ENCODE results near the gene PEAK3. TPM values are rescaled to one million over a fixed set of nuclear protein-coding genes. Genes with fewer than 3 reads are reported as not detected.

Gene PEAK3
- total RNA-seq, 1 experiment from 2014 or later: not detected

GRCh38 chr19:2270157-2270422, 11.9 kb downstream of the PEAK3 start:
- intact Hi-C loops (cut with micrococcal nuclease): loop anchor here (10.0 kb wide), 1 partner anchor 345 kb away; no protein-coding TSS in a partner anchor
- peak; percentile 47 for DNase-seq (ENCODE audit: unreplicated experiment)
- Mint-ChIP-seq H3K9me3 (ENCODE audit: unreplicated experiment) (no peaks in the 10 kb centered on the region), H3K27me3 (ENCODE audit: insufficient read depth, unreplicated experiment) (no peaks in the 10 kb centered on the region), H3K4me1 (ENCODE audit: insufficient read depth, unreplicated experiment) (peaks cover 26% of the 10 kb centered on the region), H3K36me3 (ENCODE audit: insufficient read depth, unreplicated experiment) (peaks cover 52% of the 10 kb centered on the region), H3K27ac (ENCODE audit: low read depth, unreplicated experiment) (peak overlapping the region; percentile 88), H3K4me3 (ENCODE audit: unreplicated experiment) (peak overlapping the region; percentile 91)
- no peak for TF ChIP-seq CTCF (IDR thresholded peaks at IDR 0.05; ENCODE audit: unreplicated experiment)
- ChIA-PET CTCF (no interaction called here), POLR2A (interaction anchor here (0.6 to 5.3 kb wide), 14 partner anchors 9 to 421 kb away, joined by 3 to 79 read pairs (median 4); partner anchors contain the start of genes ABHD17A, DOT1L, LSM7 and SPPL2B)
- BruUV-seq (replicated peaks): no TSS peak

GRCh38 chr19:2269244-2270156, 12.5 kb downstream of the PEAK3 start:
- TSS peak; percentile 63 for BruUV-seq (replicated peaks)
- peak; percentile 97 for DNase-seq (ENCODE audit: unreplicated experiment)
- H3K27me3 Mint-ChIP-seq (ENCODE audit: insufficient read depth, unreplicated experiment): no peaks in the 10 kb centered on the region

GRCh38 chr19:2268861-2269243, 13.1 kb downstream of the PEAK3 start:
- H3K4me1 Mint-ChIP-seq (ENCODE audit: insufficient read depth, unreplicated experiment): peaks cover 22% of the 10 kb centered on the region
- DNase-seq (ENCODE audit: unreplicated experiment): no peak
- peak overlapping the region; percentile 88 for H3K27ac Mint-ChIP-seq (ENCODE audit: low read depth, unreplicated experiment)
- no peaks in the 10 kb centered on the region for H3K9me3 Mint-ChIP-seq (ENCODE audit: unreplicated experiment)
- H3K36me3 Mint-ChIP-seq (ENCODE audit: insufficient read depth, unreplicated experiment): peaks cover 41% of the 10 kb centered on the region
- no TSS peak for BruUV-seq (replicated peaks)
- ChIA-PET CTCF (no interaction called here), POLR2A (interaction anchor here (0.6 to 5.3 kb wide), 5 partner anchors 10 to 117 kb away, joined by 3 to 79 read pairs (median 5); partner anchors contain the start of gene PLEKHJ1)
- intact Hi-C loops (cut with micrococcal nuclease): no loop called here
- TF ChIP-seq CTCF (IDR thresholded peaks at IDR 0.05; ENCODE audit: unreplicated experiment): no peak
- H3K4me3 Mint-ChIP-seq (ENCODE audit: unreplicated experiment): peak overlapping the region; percentile 91
- H3K27me3 Mint-ChIP-seq (ENCODE audit: insufficient read depth, unreplicated experiment): no peaks in the 10 kb centered on the region

More at GRCh38 chr19:2269244-2270156, 12.5 kb downstream of the PEAK3 start:
- H3K4me3 Mint-ChIP-seq (ENCODE audit: unreplicated experiment): peak overlapping the region; percentile 91
- intact Hi-C loops (cut with micrococcal nuclease): loop anchor here (10.0 kb wide), 1 partner anchor 345 kb away; no protein-coding TSS in a partner anchor
- H3K27ac Mint-ChIP-seq (ENCODE audit: low read depth, unreplicated experiment): peak overlapping the region; percentile 88
- no peaks in the 10 kb centered on the region for H3K9me3 Mint-ChIP-seq (ENCODE audit: unreplicated experiment)
- POLR2A ChIA-PET: interaction anchor here (0.6 to 5.3 kb wide), 12 partner anchors 9 to 681 kb away, joined by 3 to 79 read pairs (median 4); partner anchors contain the start of genes ABHD17A, DOT1L, LSM7 and SPPL2B
- H3K4me1 Mint-ChIP-seq (ENCODE audit: insufficient read depth, unreplicated experiment): peaks cover 26% of the 10 kb centered on the region
- no peak for TF ChIP-seq CTCF (IDR thresholded peaks at IDR 0.05; ENCODE audit: unreplicated experiment)
- CTCF ChIA-PET: interaction anchor here (0.6 kb wide), 1 partner anchor 32 kb away, joined by 3 read pairs; no protein-coding TSS in a partner anchor
- peaks cover 46% of the 10 kb centered on the region for H3K36me3 Mint-ChIP-seq (ENCODE audit: insufficient read depth, unreplicated experiment)

- no TSS peak for BruUV-seq (replicated peaks)
- no peaks in the 10 kb centered on the region for H3K9me3 Mint-ChIP-seq (ENCODE audit: unreplicated experiment)
- H3K4me3 Mint-ChIP-seq (ENCODE audit: unreplicated experiment): peak overlapping the region; percentile 91
- H3K27me3 Mint-ChIP-seq (ENCODE audit: insufficient read depth, unreplicated experiment): no peaks in the 10 kb centered on the region
- no peak overlapping the region for H3K27ac Mint-ChIP-seq (ENCODE audit: low read depth, unreplicated experiment)
- POLR2A ChIA-PET: interaction anchor here (0.6 to 5.3 kb wide), 5 partner anchors 9 to 116 kb away, joined by 3 to 79 read pairs (median 4); partner anchors contain the start of gene PLEKHJ1
- no peak for TF ChIP-seq CTCF (IDR thresholded peaks at IDR 0.05; ENCODE audit: unreplicated experiment)
- H3K36me3 Mint-ChIP-seq (ENCODE audit: insufficient read depth, unreplicated experiment): peaks cover 37% of the 10 kb centered on the region
- no peak for DNase-seq (ENCODE audit: unreplicated experiment)
- peaks cover 19% of the 10 kb centered on the region for H3K4me1 Mint-ChIP-seq (ENCODE audit: insufficient read depth, unreplicated experiment)
- CTCF ChIA-PET: no interaction called here
- intact Hi-C loops (cut with micrococcal nuclease): no loop called here
These were observed 13.5 kb downstream of the PEAK3 start for GRCh38 chr19:2268480-2268830.
